Lung (tissue), 13 donors: Measurements from ENCODE around the gene GIPC3. TPM values are rescaled to one million over a fixed set of nuclear protein-coding genes. Genes with fewer than 3 reads are reported as not detected.

Source experiments
- ATAC-seq: fragments of 200-7000 bp; cut with Tn5 transposase; one replicate; pipeline ENCODE4 v1.9.1; 2020; ENCODE audit warnings: moderate number of reproducible peaks; ENCODE audit not compliant: insufficient read depth, low FRiP score
- DNase-seq, 3 donors: peaks; one replicate each; pipeline ENCODE4 v3.0.0-alpha.2; 2013 to 2017
- H3K27ac ChIP-seq, 2 donors: one replicate each; pipeline ENCODE4 v1.5.1; 2013; ENCODE audit warnings: mild to moderate bottlenecking in 2 of 2, moderate library complexity in 2 of 2, control low read depth in 1 of 2, inconsistent platforms in 1 of 2, low read depth in 1 of 2, low read length in 1 of 2
- H3K27me3 ChIP-seq, 3 donors: one replicate each; pipeline ENCODE4 v1.5.1; 2013; ENCODE audit warnings: low read length in 2 of 3; ENCODE audit not compliant: control insufficient read depth in 3 of 3, insufficient read depth in 3 of 3
- H3K36me3 ChIP-seq, 4 donors: one replicate each; pipeline ENCODE4 v1.5.1; 2013; ENCODE audit warnings: low read length in 4 of 4, mild to moderate bottlenecking in 1 of 4, moderate library complexity in 1 of 4; ENCODE audit not compliant: control insufficient read depth in 4 of 4, insufficient read depth in 4 of 4
- H3K4me1 ChIP-seq, 5 donors: one replicate each; pipeline ENCODE4 v1.5.1; 2013; ENCODE audit warnings: low read length in 5 of 5, mild to moderate bottlenecking in 2 of 5, moderate library complexity in 1 of 5; ENCODE audit not compliant: control insufficient read depth in 5 of 5, insufficient read depth in 5 of 5
- H3K4me3 ChIP-seq: one replicate; pipeline ENCODE4 v1.5.1; 2013; ENCODE audit warnings: mild to moderate bottlenecking, control low read depth, moderate library complexity
- H3K9ac ChIP-seq, 2 donors: one replicate each; pipeline ENCODE4 v1.5.1; 2013; ENCODE audit warnings: low read length in 2 of 2, control low read depth in 1 of 2; ENCODE audit not compliant: insufficient read depth in 1 of 2
- H3K9me3 ChIP-seq, 4 donors: one replicate each; pipeline ENCODE4 v1.5.1; 2013; ENCODE audit warnings: low read length in 3 of 4, mild to moderate bottlenecking in 1 of 4, moderate library complexity in 1 of 4; ENCODE audit not compliant: control insufficient read depth in 4 of 4, insufficient read depth in 3 of 4
- WGBS, 2 donors: extraction: QIAGEN DNeasy Blood & Tissue Kit; methylation state at CpG; one replicate each; pipeline ENCODE4 v1.1.7; 2013; 5-methylcytosine and 5-hydroxymethylcytosine counted together
- polyA plus RNA-seq, 2 donors: library from polyadenylated mRNA; stranded (reverse); fragments of 200-250 nt; gene quantifications; one replicate each; pipeline ENCODE4 v1.2.1, GENCODE V29; 2013
- small RNA-seq: library from RNA; depleted of rRNA; stranded (forward); fragments of <200 nt; gene quantifications from one replicate; pipeline ENCODE3, GENCODE V24; 2014; ENCODE audit warnings: low replicate concordance
- total RNA-seq, 2 donors: library from RNA; depleted of rRNA in 1 of 2; stranded (reverse); fragments of >200 nt in 1 of 2; gene quantifications; one replicate each; pipeline ENCODE4 v1.2.1, GENCODE V29; 2014 to 2021
- TF ChIP-seq, protein P1 (sequence below): IDR thresholded peaks from 2 replicates; pipeline ENCODE4 v1.5.1; 2012; ENCODE audit warnings: mild to moderate bottlenecking; ENCODE audit errors: control extremely low read depth, extremely low read depth
- donor health status: control.
- donor health status: control.
- donor health status: Bipolar disorder and iron deficiency.
- donor health status: healthy.
- donor health status: DM: yes; HTN: yes; CAD: no.

GIPC3 gene
- total and polyA plus RNA-seq, 4 donors, result 1.6 to 2.1 (median 1.9) TPM

DNA sequence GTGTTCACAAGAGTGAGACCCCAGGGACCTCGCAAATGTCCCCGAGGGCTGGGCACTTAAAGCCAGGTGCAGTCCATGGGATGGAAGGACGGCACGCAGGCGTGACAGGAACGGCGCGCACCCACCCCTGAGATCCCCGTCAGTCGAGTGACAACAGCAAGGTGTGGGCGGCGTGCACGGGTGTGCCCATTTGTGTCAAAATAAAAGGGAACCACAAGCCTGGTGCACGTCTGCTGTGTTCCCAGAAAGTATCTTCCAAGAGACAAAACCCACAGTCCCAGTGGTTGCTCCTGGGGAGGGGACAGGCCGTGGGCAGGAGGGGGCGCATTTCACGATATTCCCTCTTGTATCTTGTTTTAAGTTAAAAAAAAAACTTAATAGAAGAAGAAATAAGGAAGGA is 57.0 kb downstream of the GIPC3 start:
- no peaks in the 10 kb centered on the region for H3K27me3 ChIP-seq
- TF ChIP-seq, protein P1, sequence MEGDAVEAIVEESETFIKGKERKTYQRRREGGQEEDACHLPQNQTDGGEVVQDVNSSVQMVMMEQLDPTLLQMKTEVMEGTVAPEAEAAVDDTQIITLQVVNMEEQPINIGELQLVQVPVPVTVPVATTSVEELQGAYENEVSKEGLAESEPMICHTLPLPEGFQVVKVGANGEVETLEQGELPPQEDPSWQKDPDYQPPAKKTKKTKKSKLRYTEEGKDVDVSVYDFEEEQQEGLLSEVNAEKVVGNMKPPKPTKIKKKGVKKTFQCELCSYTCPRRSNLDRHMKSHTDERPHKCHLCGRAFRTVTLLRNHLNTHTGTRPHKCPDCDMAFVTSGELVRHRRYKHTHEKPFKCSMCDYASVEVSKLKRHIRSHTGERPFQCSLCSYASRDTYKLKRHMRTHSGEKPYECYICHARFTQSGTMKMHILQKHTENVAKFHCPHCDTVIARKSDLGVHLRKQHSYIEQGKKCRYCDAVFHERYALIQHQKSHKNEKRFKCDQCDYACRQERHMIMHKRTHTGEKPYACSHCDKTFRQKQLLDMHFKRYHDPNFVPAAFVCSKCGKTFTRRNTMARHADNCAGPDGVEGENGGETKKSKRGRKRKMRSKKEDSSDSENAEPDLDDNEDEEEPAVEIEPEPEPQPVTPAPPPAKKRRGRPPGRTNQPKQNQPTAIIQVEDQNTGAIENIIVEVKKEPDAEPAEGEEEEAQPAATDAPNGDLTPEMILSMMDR, result no peak
- no peak for DNase-seq
- H3K9ac ChIP-seq, result no peak overlapping the region
- H3K4me3 ChIP-seq, result no peak overlapping the region
- H3K27ac ChIP-seq, result no peak overlapping the region
- no peaks in the 10 kb centered on the region for H3K9me3 ChIP-seq
- WGBS, 2 donors, result 94 to 95% methylated on average over 17 of the region's 17 CpGs
- H3K36me3 ChIP-seq, result peaks cover 0 to 64% (median 13%) of the 10 kb centered on the region in 4 donors
- ATAC-seq, result no peak
- peaks cover 0 to 5% (median 0%) of the 10 kb centered on the region in 5 donors for H3K4me1 ChIP-seq

Small RNA genes lying within 50 kb of the gene (small RNA-seq; reads per million reads assigned to genes)
- gene AC005786.1, result not detected

Other genes with a start within 250 kb of the GIPC3 start
- gene NFIC, start 218.9 kb upstream of the GIPC3 start, total RNA-seq, result 100 to 1,000 TPM in 1 of 2 donors, 10 to 100 TPM in 1; 43.9 to 208 TPM
- gene NFIC, start 218.9 kb upstream of the GIPC3 start, polyA plus RNA-seq, result 10 to 100 TPM; 40.4 to 55.6 TPM
- under 1 TPM in 1 of 2 donors, not detected in 1; 0.15 TPM for gene SMIM24, start 105.0 kb upstream of the GIPC3 start, total RNA-seq
- under 1 TPM; 0.10 to 0.22 TPM for gene SMIM24, start 105.0 kb upstream of the GIPC3 start, polyA plus RNA-seq
- gene SMIM44, start 102.0 kb upstream of the GIPC3 start, total RNA-seq, result not detected
- not detected for gene SMIM44, start 102.0 kb upstream of the GIPC3 start, polyA plus RNA-seq
- 10 to 100 TPM in 1 of 2 donors, 1 to 10 TPM in 1; 7.8 to 18.5 TPM for gene DOHH, start 84.8 kb upstream of the GIPC3 start, total RNA-seq
- gene DOHH, start 84.8 kb upstream of the GIPC3 start, polyA plus RNA-seq, result 10 to 100 TPM; 20.1 to 21.5 TPM
- gene FZR1, start 79.2 kb upstream of the GIPC3 start, total RNA-seq, result 10 to 100 TPM; 35.7 to 45.8 TPM
- 10 to 100 TPM; 20.0 to 21.0 TPM for gene FZR1, start 79.2 kb upstream of the GIPC3 start, polyA plus RNA-seq
- 1 to 10 TPM in 1 of 2 donors, under 1 TPM in 1; 0.74 to 5.8 TPM for gene TEKTIP1, start 46.3 kb upstream of the GIPC3 start, total RNA-seq
- 1 to 10 TPM in 1 of 2 donors, under 1 TPM in 1; 0.20 to 1.1 TPM for gene TEKTIP1, start 46.3 kb upstream of the GIPC3 start, polyA plus RNA-seq
- gene MFSD12, start 27.9 kb upstream of the GIPC3 start, total RNA-seq, result 10 to 100 TPM; 25.5 to 78.4 TPM
- gene MFSD12, start 27.9 kb upstream of the GIPC3 start, polyA plus RNA-seq, result 10 to 100 TPM; 60.0 to 64.4 TPM
- gene HMG20B, start 12.5 kb upstream of the GIPC3 start, total RNA-seq, result 10 to 100 TPM; 60.2 to 91.3 TPM
- gene HMG20B, start 12.5 kb upstream of the GIPC3 start, polyA plus RNA-seq, result 10 to 100 TPM; 51.1 to 93.4 TPM
- 1 to 10 TPM; 2.8 to 7.6 TPM for gene TBXA2R, start 21.4 kb downstream of the GIPC3 start, total RNA-seq
- 1 to 10 TPM; 2.5 to 4.3 TPM for gene TBXA2R, start 21.4 kb downstream of the GIPC3 start, polyA plus RNA-seq
- 10 to 100 TPM; 18.4 to 23.4 TPM for gene CACTIN, start 41.3 kb downstream of the GIPC3 start, total RNA-seq
- 10 to 100 TPM; 16.7 to 19.1 TPM for gene CACTIN, start 41.3 kb downstream of the GIPC3 start, polyA plus RNA-seq
- 10 to 100 TPM; 22.4 to 39.4 TPM for gene PIP5K1C, start 115.0 kb downstream of the GIPC3 start, total RNA-seq
- gene PIP5K1C, start 115.0 kb downstream of the GIPC3 start, polyA plus RNA-seq, result 10 to 100 TPM; 16.3 to 18.6 TPM
- 10 to 100 TPM; 42.8 to 56.4 TPM for gene TJP3, start 122.9 kb downstream of the GIPC3 start, total RNA-seq
- 10 to 100 TPM; 18.4 to 57.8 TPM for gene TJP3, start 122.9 kb downstream of the GIPC3 start, polyA plus RNA-seq
- gene APBA3, start 176.2 kb downstream of the GIPC3 start, total RNA-seq, result 10 to 100 TPM; 18.4 to 38.0 TPM
- 10 to 100 TPM; 16.5 to 26.8 TPM for gene APBA3, start 176.2 kb downstream of the GIPC3 start, polyA plus RNA-seq
- gene MRPL54, start 177.2 kb downstream of the GIPC3 start, total RNA-seq, result 10 to 100 TPM; 28.9 to 64.1 TPM
- gene MRPL54, start 177.2 kb downstream of the GIPC3 start, polyA plus RNA-seq, result 100 to 1,000 TPM in 1 of 2 donors, 10 to 100 TPM in 1; 63.5 to 137 TPM
- not detected for gene RAX2, start 186.8 kb downstream of the GIPC3 start, total RNA-seq
- gene RAX2, start 186.8 kb downstream of the GIPC3 start, polyA plus RNA-seq, result under 1 TPM in 1 of 2 donors, not detected in 1; 0.01 TPM
- gene MATK, start 200.9 kb downstream of the GIPC3 start, total RNA-seq, result 1 to 10 TPM; 3.8 to 6.0 TPM
- 10 to 100 TPM in 1 of 2 donors, 1 to 10 TPM in 1; 6.7 to 20.0 TPM for gene MATK, start 200.9 kb downstream of the GIPC3 start, polyA plus RNA-seq